ENCODE results near the gene ACOXL. TPM values are rescaled to one million over a fixed set of nuclear protein-coding genes. Genes with fewer than 3 reads are reported as not detected.

The ACOXL gene
- total and polyA plus RNA-seq, 9 of the 15 experiments (the other 6 are each of a cell fraction or from before 2014, with no cell fraction given) = 0.31 to 0.56 TPM; not detected in 7

DNA sequence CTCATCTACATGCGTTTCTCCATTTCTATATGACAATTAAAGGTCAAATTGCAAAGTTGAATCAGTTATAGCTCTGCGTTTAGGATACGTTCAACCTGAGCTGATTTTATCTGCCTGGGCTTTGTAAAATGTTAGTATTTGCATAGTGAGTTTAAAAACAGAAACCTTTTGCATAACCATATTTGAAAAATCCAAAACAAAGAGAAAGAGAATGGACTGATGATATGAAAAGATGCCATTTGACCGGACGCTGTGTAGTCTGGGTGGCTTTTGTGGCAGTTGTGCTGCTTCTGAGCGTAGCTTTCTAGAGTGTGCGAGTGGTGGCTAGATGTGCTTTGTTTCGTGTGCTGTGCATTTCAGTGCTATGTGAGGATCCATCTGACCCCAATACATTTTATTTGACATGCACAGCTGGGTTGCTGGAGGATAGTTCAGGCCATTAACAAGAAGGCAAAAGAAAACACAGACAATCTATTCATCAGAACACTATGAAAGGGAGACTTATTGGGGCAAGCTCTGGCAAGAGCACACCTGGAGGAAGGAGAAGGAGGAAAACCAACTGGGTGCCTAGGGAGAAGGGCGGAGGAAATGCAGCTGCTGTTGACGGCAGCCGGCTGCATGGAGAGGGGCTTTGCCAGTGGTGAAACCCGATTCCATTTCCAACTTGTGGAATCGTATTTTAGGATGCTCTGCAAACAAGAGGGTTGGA is 126.8 kb downstream of the ACOXL start:
- no TSS peak for BruUV-seq (replicated peaks)
- Histone ChIP-seq H2AFZ (ENCODE audit: low read depth, low read length) (no peak overlapping the region), H3K79me2 (ENCODE audit: control insufficient read depth, insufficient read depth, low read length) (no peaks in the 10 kb centered on the region), H3K9me1 (ENCODE audit: control insufficient read depth, insufficient read depth, low read length) (no peaks in the 10 kb centered on the region), H3K4me3 (no peak overlapping the region), H3K27me3 (ENCODE audit: control insufficient read depth in 2 of 2, insufficient read depth in 2 of 2, low read length in 2 of 2) (peaks cover 31 to 46% of the 10 kb centered on the region in 2 experiments), H3K4me1 (replicated peaks in 1 of 2; ENCODE audit: control insufficient read depth in 2 of 2, insufficient read depth in 2 of 2, low read length in 2 of 2) (no peaks in the 10 kb centered on the region), H3K4me2 (ENCODE audit: insufficient read depth, low read length) (no peak overlapping the region), H3K9ac (ENCODE audit: insufficient read depth in 1 of 2, low read depth in 2 of 2, low read length in 2 of 2) (no peak overlapping the region), H3K36me3 (ENCODE audit: control insufficient read depth, insufficient read depth, low read length) (no peaks in the 10 kb centered on the region), H3K27ac (ENCODE audit: extremely low read depth, low read depth, low read length) (no peak overlapping the region), H3K9me3 (replicated peaks; ENCODE audit: control insufficient read depth, insufficient read depth, low read depth, low read length) (no peaks in the 10 kb centered on the region), H4K20me1 (replicated peaks; ENCODE audit: control insufficient read depth, insufficient read depth, low read length) (no peaks in the 10 kb centered on the region)
- POLR2A ChIA-PET = interaction anchor here (0.7 kb wide), 2 partner anchors 20 to 146 kb away, joined by 3 to 4 read pairs; no protein-coding TSS in a partner anchor
- FAIRE-seq (no peak), DNase-seq (ENCODE audit: extremely low read depth in 1 of 4, low spot score in 3 of 4) (no peak), ATAC-seq (no peak)
- WGBS (ENCODE audit: insufficient coverage, low coverage, missing lambda C conversion rate) = under 1% methylated on average over 13 of the region's 13 CpGs
- TF ChIP-seq WHSC1 (IDR thresholded peaks at IDR 0.05; ENCODE audit: low read length) (no peak), SIX5 (IDR thresholded peaks at IDR 0.05; ENCODE audit: borderline replicate concordance in 1 of 2, insufficient read depth in 1 of 2, low read depth in 1 of 2, low read length in 2 of 2) (no peak)
- CTCF ChIA-PET (ENCODE audit: low intra/inter-chr PET ratio) = no interaction called here
- in situ Hi-C loops (cut with MboI) = no loop called here
- intact Hi-C loops (cut with micrococcal nuclease) = no loop called here

DNA sequence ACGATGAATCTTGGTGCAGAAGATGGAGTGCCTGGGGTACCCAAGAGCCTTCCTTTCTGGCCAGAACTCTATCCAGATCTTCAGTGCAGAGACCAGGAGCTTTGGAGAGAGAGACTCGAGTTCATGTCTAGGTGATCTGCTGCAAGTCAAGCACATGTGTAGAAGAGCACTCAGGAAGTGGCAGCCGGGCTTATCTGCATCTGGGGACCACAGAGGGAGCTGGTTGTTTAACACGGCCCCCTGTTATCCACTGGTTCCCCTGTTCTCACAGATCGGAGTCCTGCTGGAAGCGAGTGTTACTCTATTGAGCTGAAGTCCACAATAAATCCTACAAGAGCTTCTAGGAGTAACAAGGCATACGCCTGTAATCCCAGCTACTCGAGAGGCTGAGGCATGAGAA is 128.3 kb downstream of the ACOXL start:
- intact Hi-C loops (cut with micrococcal nuclease) (no loop called here), in situ Hi-C loops (cut with MboI) (no loop called here)
- Histone ChIP-seq H2AFZ (ENCODE audit: low read depth, low read length) (no peak overlapping the region), H3K4me1 (replicated peaks in 1 of 2; ENCODE audit: control insufficient read depth in 2 of 2, insufficient read depth in 2 of 2, low read length in 2 of 2) (no peaks in the 10 kb centered on the region), H3K27me3 (ENCODE audit: control insufficient read depth in 2 of 2, insufficient read depth in 2 of 2, low read length in 2 of 2) (peaks cover 31 to 54% of the 10 kb centered on the region in 2 experiments), H3K36me3 (ENCODE audit: control insufficient read depth, insufficient read depth, low read length) (no peaks in the 10 kb centered on the region), H3K4me3 (no peak overlapping the region), H3K9me3 (replicated peaks; ENCODE audit: control insufficient read depth, insufficient read depth, low read depth, low read length) (no peaks in the 10 kb centered on the region), H3K9me1 (ENCODE audit: control insufficient read depth, insufficient read depth, low read length) (no peaks in the 10 kb centered on the region), H3K4me2 (ENCODE audit: insufficient read depth, low read length) (no peak overlapping the region), H4K20me1 (replicated peaks; ENCODE audit: control insufficient read depth, insufficient read depth, low read length) (no peaks in the 10 kb centered on the region), H3K27ac (ENCODE audit: extremely low read depth, low read depth, low read length) (no peak overlapping the region), H3K79me2 (ENCODE audit: control insufficient read depth, insufficient read depth, low read length) (no peaks in the 10 kb centered on the region), H3K9ac (ENCODE audit: insufficient read depth in 1 of 2, low read depth in 2 of 2, low read length in 2 of 2) (no peak overlapping the region)
- ChIA-PET POLR2A (interaction anchor here (0.5 to 0.8 kb wide), 2 partner anchors 9 to 78 kb away, joined by 3 read pairs; no protein-coding TSS in a partner anchor), CTCF (ENCODE audit: low intra/inter-chr PET ratio) (no interaction called here)
- no TSS peak for BruUV-seq (replicated peaks)
- DNase-seq (ENCODE audit: extremely low read depth in 1 of 4, low spot score in 3 of 4) (no peak), ATAC-seq (no peak; the same call in 2 of the 3 replicates), FAIRE-seq (no peak)
- 5% methylated on average over 8 of the region's 8 CpGs for WGBS (ENCODE audit: insufficient coverage, low coverage, missing lambda C conversion rate)
- TF ChIP-seq RFX5 (IDR thresholded peaks at IDR 0.05; ENCODE audit: low read depth, low read length) (no peak), ZNF263 (CRISPR knock-in tag; IDR thresholded peaks at IDR 0.05; ENCODE audit: borderline replicate concordance) (no peak), MTA1 (IDR thresholded peaks at IDR 0.05; ENCODE audit: borderline replicate concordance) (no peak), ZNF561 (CRISPR knock-in tag; conservative IDR thresholded peaks at IDR 0.05) (no peak), ZNF239 (CRISPR knock-in tag; IDR thresholded peaks at IDR 0.05) (no peak), ZNF785 (CRISPR knock-in tag; IDR thresholded peaks at IDR 0.05) (no peak)
- TF ChIP-seq, protein P1, sequence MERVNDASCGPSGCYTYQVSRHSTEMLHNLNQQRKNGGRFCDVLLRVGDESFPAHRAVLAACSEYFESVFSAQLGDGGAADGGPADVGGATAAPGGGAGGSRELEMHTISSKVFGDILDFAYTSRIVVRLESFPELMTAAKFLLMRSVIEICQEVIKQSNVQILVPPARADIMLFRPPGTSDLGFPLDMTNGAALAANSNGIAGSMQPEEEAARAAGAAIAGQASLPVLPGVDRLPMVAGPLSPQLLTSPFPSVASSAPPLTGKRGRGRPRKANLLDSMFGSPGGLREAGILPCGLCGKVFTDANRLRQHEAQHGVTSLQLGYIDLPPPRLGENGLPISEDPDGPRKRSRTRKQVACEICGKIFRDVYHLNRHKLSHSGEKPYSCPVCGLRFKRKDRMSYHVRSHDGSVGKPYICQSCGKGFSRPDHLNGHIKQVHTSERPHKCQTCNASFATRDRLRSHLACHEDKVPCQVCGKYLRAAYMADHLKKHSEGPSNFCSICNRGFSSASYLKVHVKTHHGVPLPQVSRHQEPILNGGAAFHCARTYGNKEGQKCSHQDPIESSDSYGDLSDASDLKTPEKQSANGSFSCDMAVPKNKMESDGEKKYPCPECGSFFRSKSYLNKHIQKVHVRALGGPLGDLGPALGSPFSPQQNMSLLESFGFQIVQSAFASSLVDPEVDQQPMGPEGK (CRISPR knock-in tag; IDR thresholded peaks at IDR 0.05; ENCODE audit: borderline replicate concordance) = no peak
- TF ChIP-seq, protein P2, sequence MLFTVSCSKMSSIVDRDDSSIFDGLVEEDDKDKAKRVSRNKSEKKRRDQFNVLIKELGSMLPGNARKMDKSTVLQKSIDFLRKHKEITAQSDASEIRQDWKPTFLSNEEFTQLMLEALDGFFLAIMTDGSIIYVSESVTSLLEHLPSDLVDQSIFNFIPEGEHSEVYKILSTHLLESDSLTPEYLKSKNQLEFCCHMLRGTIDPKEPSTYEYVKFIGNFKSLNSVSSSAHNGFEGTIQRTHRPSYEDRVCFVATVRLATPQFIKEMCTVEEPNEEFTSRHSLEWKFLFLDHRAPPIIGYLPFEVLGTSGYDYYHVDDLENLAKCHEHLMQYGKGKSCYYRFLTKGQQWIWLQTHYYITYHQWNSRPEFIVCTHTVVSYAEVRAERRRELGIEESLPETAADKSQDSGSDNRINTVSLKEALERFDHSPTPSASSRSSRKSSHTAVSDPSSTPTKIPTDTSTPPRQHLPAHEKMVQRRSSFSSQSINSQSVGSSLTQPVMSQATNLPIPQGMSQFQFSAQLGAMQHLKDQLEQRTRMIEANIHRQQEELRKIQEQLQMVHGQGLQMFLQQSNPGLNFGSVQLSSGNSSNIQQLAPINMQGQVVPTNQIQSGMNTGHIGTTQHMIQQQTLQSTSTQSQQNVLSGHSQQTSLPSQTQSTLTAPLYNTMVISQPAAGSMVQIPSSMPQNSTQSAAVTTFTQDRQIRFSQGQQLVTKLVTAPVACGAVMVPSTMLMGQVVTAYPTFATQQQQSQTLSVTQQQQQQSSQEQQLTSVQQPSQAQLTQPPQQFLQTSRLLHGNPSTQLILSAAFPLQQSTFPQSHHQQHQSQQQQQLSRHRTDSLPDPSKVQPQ (CRISPR knock-in tag; IDR thresholded peaks at IDR 0.05; ENCODE audit: borderline replicate concordance) = no peak

Measured in K562 (cell line).